Neural cell (in vitro differentiated cells): Measurements from ENCODE around the gene GNG2. TPM values are rescaled to one million over a fixed set of nuclear protein-coding genes. Genes with fewer than 3 reads are reported as not detected.

ENCODE experiments used
- H2AFZ ChIP-seq: fragments of 200-600, 300-800 bp; sonication (generic), shearing (Covaris generic); 2 replicates; pipeline ENCODE4 v1.6.0; 2014; ENCODE audit warnings: low read depth, mild to moderate bottlenecking, antibody characterized with exemption, low read length, moderate library complexity
- H3F3A ChIP-seq: fragments of 200-600 bp; shearing (Covaris generic); 2 replicates; pipeline ENCODE4 v1.6.1; 2016; ENCODE audit warnings: mild to moderate bottlenecking, moderate library complexity, mixed read lengths, antibody characterized with exemption, low read length; ENCODE audit not compliant: insufficient read depth, poor library complexity, severe bottlenecking
- H3K27ac ChIP-seq: fragments of 200-600, 300-800 bp; sonication (generic), shearing (Covaris generic); 2 replicates; pipeline ENCODE4 v1.5.1; 2014; ENCODE audit warnings: mild to moderate bottlenecking, low read length, moderate library complexity
- H3K27me3 ChIP-seq: fragments of 300-800, 200-600 bp; sonication (generic), shearing (Covaris generic); 2 replicates; pipeline ENCODE4 v1.6.0; 2014; ENCODE audit warnings: mild to moderate bottlenecking, low read depth, low read length, moderate library complexity; ENCODE audit not compliant: insufficient read depth
- H3K36me3 ChIP-seq: fragments of 300-800, 200-600 bp; sonication (generic), shearing (Covaris generic); 2 replicates; pipeline ENCODE4 v1.5.1; 2014; ENCODE audit warnings: mild to moderate bottlenecking, antibody characterized with exemption, low read length, moderate library complexity; ENCODE audit not compliant: insufficient read depth
- H3K4me2 ChIP-seq: fragments of 300-800, 200-600 bp; sonication (generic), shearing (Covaris generic); 2 replicates; pipeline ENCODE4 v1.6.0; 2014; ENCODE audit warnings: mild to moderate bottlenecking, low read length
- H3K4me3 ChIP-seq: fragments of 300-800, 200-600 bp; sonication (generic), shearing (Covaris generic); 2 replicates; pipeline ENCODE4 v1.5.1; 2014; ENCODE audit warnings: mild to moderate bottlenecking, low read length, moderate library complexity
- H3K79me2 ChIP-seq: fragments of 200-600 bp; shearing (Covaris generic); replicated peaks from 2 replicates; pipeline ENCODE4 v1.6.0; 2014; ENCODE audit warnings: mild to moderate bottlenecking, low read length, moderate library complexity; ENCODE audit not compliant: insufficient read depth
- H3K9ac ChIP-seq: fragments of 300-800, 200-600 bp; sonication (generic), shearing (Covaris generic); 2 replicates; pipeline ENCODE4 v1.6.1; 2016; ENCODE audit warnings: mild to moderate bottlenecking, low read length, mixed read lengths
- H3K9me2 ChIP-seq: fragments of 200-600 bp; shearing (Covaris generic); 2 replicates; pipeline ENCODE4 v1.6.1; 2016; ENCODE audit warnings: mild to moderate bottlenecking, low read length, mixed read lengths; ENCODE audit not compliant: insufficient read depth
- H3K9me3 ChIP-seq: fragments of 200-600, 300-800 bp; sonication (generic), shearing (Covaris generic); 2 replicates; pipeline ENCODE4 v1.6.1; 2016; ENCODE audit warnings: mild to moderate bottlenecking, mixed run types, low read length, moderate library complexity, mixed read lengths
- H4K20me1 ChIP-seq: fragments of 200-600 bp; shearing (Covaris generic); 2 replicates; pipeline ENCODE4 v1.6.1; 2016; ENCODE audit warnings: mild to moderate bottlenecking, mixed run types; ENCODE audit not compliant: insufficient read depth
- EP300 ChIP-seq: fragments of 450-650 bp; conservative IDR thresholded peaks from 2 replicates; pipeline ENCODE4 v1.6.1; 2014; ENCODE audit warnings: antibody characterized with exemption, mild to moderate bottlenecking, moderate library complexity; ENCODE audit not compliant: poor library complexity, severe bottlenecking
- EZH2 ChIP-seq: fragments of 200-600, 300-800 bp; shearing (Covaris generic), sonication (generic); IDR thresholded peaks from 2 replicates; pipeline ENCODE4 v1.6.1; 2014; ENCODE audit warnings: antibody characterized with exemption, low read length, borderline replicate concordance, mild to moderate bottlenecking; ENCODE audit not compliant: insufficient read depth, poor library complexity, severe bottlenecking
- MXI1 ChIP-seq: fragments of 450-650 bp; conservative IDR thresholded peaks from 2 replicates; pipeline ENCODE4 v1.6.1; 2014; ENCODE audit warnings: antibody characterized with exemption, mild to moderate bottlenecking; ENCODE audit not compliant: poor library complexity, severe bottlenecking
- POLR2AphosphoS5 ChIP-seq: IDR thresholded peaks from 2 replicates; pipeline ENCODE4 v1.6.1; 2012
- RAD21 ChIP-seq: fragments of 450-650 bp; conservative IDR thresholded peaks from 2 replicates; pipeline ENCODE4 v1.6.1; 2014; ENCODE audit warnings: antibody characterized with exemption, mild to moderate bottlenecking, moderate library complexity
- SMC3 ChIP-seq: fragments of 450-650 bp; conservative IDR thresholded peaks from 2 replicates; pipeline ENCODE4 v1.6.1; 2014; ENCODE audit warnings: antibody characterized with exemption, mild to moderate bottlenecking, moderate library complexity; ENCODE audit not compliant: poor library complexity
- TAF1 ChIP-seq: IDR thresholded peaks from 2 replicates; pipeline ENCODE4 v1.6.1; 2012; ENCODE audit warnings: low read depth
- polyA plus RNA-seq: library from polyadenylated mRNA; depleted of rRNA; stranded (reverse); fragments of >200 nt; gene quantifications from 2 replicates; pipeline ENCODE4 v1.2.3, GENCODE V29; 2014
- TF ChIP-seq, protein P1 (sequence below): fragments of 450-650 bp; IDR thresholded peaks from 2 replicates; pipeline ENCODE4 v1.5.1; 2014; ENCODE audit warnings: antibody characterized with exemption, mild to moderate bottlenecking, moderate library complexity; ENCODE audit not compliant: poor library complexity, severe bottlenecking
- TF ChIP-seq, protein P2 (sequence below): IDR thresholded peaks from 2 replicates; pipeline ENCODE4 v1.6.1; 2012; ENCODE audit warnings: borderline replicate concordance

GNG2 gene
- polyA plus RNA-seq, 1 donor from 2014 or later = 515 TPM

DNA sequence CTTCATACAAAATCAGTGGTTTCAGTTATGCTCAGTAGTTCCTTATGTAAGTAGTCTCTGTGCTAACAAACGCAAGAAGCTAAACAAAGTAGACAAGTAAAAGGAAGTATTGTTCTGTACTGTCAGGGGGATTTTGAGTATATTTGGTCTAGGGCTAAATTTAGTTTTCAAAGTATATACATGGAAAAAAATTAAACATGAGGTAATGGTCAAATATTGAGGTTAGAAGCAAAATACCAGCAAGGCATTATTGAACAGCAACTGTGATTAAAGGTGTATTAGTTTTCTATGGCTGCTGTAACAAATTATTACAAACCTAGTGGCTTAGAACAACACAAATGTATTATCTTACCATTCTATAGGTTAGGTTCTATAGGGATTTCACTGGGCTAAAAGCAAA is 18.8 kb downstream of the GNG2 start:
- H4K20me1 ChIP-seq = peaks cover 2% of the 10 kb centered on the region
- H3K9me2 ChIP-seq = no peaks in the 10 kb centered on the region
- H3K4me2 ChIP-seq = no peak overlapping the region
- no peak overlapping the region for H3K27ac ChIP-seq
- no peak overlapping the region for H3K4me3 ChIP-seq
- H2AFZ ChIP-seq = no peak overlapping the region
- TF ChIP-seq EP300 (no peak), RAD21 (no peak), TAF1 (no peak), POLR2AphosphoS5 (no peak), MXI1 (no peak), SMC3 (no peak), EZH2 (no peak)
- TF ChIP-seq, protein P1, sequence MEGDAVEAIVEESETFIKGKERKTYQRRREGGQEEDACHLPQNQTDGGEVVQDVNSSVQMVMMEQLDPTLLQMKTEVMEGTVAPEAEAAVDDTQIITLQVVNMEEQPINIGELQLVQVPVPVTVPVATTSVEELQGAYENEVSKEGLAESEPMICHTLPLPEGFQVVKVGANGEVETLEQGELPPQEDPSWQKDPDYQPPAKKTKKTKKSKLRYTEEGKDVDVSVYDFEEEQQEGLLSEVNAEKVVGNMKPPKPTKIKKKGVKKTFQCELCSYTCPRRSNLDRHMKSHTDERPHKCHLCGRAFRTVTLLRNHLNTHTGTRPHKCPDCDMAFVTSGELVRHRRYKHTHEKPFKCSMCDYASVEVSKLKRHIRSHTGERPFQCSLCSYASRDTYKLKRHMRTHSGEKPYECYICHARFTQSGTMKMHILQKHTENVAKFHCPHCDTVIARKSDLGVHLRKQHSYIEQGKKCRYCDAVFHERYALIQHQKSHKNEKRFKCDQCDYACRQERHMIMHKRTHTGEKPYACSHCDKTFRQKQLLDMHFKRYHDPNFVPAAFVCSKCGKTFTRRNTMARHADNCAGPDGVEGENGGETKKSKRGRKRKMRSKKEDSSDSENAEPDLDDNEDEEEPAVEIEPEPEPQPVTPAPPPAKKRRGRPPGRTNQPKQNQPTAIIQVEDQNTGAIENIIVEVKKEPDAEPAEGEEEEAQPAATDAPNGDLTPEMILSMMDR = no peak
- TF ChIP-seq, protein P2, sequence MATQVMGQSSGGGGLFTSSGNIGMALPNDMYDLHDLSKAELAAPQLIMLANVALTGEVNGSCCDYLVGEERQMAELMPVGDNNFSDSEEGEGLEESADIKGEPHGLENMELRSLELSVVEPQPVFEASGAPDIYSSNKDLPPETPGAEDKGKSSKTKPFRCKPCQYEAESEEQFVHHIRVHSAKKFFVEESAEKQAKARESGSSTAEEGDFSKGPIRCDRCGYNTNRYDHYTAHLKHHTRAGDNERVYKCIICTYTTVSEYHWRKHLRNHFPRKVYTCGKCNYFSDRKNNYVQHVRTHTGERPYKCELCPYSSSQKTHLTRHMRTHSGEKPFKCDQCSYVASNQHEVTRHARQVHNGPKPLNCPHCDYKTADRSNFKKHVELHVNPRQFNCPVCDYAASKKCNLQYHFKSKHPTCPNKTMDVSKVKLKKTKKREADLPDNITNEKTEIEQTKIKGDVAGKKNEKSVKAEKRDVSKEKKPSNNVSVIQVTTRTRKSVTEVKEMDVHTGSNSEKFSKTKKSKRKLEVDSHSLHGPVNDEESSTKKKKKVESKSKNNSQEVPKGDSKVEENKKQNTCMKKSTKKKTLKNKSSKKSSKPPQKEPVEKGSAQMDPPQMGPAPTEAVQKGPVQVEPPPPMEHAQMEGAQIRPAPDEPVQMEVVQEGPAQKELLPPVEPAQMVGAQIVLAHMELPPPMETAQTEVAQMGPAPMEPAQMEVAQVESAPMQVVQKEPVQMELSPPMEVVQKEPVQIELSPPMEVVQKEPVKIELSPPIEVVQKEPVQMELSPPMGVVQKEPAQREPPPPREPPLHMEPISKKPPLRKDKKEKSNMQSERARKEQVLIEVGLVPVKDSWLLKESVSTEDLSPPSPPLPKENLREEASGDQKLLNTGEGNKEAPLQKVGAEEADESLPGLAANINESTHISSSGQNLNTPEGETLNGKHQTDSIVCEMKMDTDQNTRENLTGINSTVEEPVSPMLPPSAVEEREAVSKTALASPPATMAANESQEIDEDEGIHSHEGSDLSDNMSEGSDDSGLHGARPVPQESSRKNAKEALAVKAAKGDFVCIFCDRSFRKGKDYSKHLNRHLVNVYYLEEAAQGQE = no peak
- no peaks in the 10 kb centered on the region for H3K9me3 ChIP-seq
- H3F3A ChIP-seq = no peaks in the 10 kb centered on the region
- peaks cover 52% of the 10 kb centered on the region for H3K79me2 ChIP-seq
- H3K36me3 ChIP-seq = peaks cover 11% of the 10 kb centered on the region
- no peak overlapping the region for H3K9ac ChIP-seq
- H3K27me3 ChIP-seq = no peaks in the 10 kb centered on the region

DNA sequence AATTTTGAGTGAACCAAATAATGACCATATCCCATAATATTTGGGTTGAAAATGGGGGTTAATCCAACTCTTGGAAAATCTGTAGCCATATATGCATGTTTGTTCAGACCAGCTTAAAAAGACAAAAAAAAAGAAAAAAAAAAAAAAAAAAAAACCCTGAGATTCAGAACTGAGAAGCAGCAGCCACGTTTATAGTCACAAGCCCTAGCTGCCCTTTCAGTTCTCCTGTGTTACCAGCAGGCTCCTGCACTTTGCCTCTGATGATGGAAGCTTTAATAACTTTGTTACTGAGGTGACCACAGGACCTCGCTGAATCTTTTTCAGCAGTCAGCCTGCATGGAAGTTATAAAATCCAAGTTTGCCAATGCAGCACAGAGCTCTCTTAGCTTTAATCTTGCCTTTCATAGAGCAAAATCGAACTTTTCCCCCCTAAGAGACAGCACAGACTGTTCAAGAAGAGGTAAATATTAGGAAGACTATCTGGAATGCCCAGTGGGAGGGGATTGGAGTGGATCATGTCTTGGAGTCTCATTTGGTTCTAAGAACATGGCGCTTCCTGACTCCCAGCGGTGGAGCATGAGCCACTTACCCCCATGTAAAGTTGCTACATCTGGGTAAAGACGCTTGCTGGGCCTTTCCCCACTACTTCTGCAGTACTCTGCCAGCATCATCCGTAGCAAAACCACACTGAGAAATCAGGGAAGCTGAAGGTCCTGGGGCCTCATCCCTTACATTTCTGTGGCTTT is 20.6 kb downstream of the GNG2 start:
- H3F3A ChIP-seq = no peaks in the 10 kb centered on the region
- no peak overlapping the region for H3K4me3 ChIP-seq
- H3K9ac ChIP-seq = no peak overlapping the region
- H3K9me2 ChIP-seq = no peaks in the 10 kb centered on the region
- H4K20me1 ChIP-seq = peaks cover 6% of the 10 kb centered on the region
- no peaks in the 10 kb centered on the region for H3K27me3 ChIP-seq
- H2AFZ ChIP-seq = no peak overlapping the region
- H3K4me2 ChIP-seq = no peak overlapping the region
- peaks cover 11% of the 10 kb centered on the region for H3K36me3 ChIP-seq
- H3K27ac ChIP-seq = no peak overlapping the region
- no peaks in the 10 kb centered on the region for H3K9me3 ChIP-seq
- TF ChIP-seq EZH2 = no peak
- peaks cover 39% of the 10 kb centered on the region for H3K79me2 ChIP-seq
